CD4-positive, CD25-positive, alpha-beta regulatory T cell (primary cell): ENCODE measurements around the gene TBC1D24. TPM values are rescaled to one million over a fixed set of nuclear protein-coding genes. Genes with fewer than 3 reads are reported as not detected.

Source experiments
- ATAC-seq, 2 donors: fragments of 150-1000 bp; cut with Tn5 transposase; one replicate each; pipeline ENCODE4 v1.10.0; 2021; ENCODE audit warnings: low read depth in 2 of 2, moderate number of reproducible peaks in 2 of 2, moderate library complexity in 1 of 2
- DNase-seq, 3 donors: peaks; one replicate each; pipeline versions ENCODE4 v3.0.0 to v3.0.0-alpha.2; 2012 to 2022; ENCODE audit warnings: mixed read lengths in 1 of 3
- H3K27ac ChIP-seq: one replicate; pipeline ENCODE4 v1.7.0; 2013; ENCODE audit warnings: mild to moderate bottlenecking, low read length; ENCODE audit not compliant: insufficient read depth, poor library complexity, severe bottlenecking
- H3K27me3 ChIP-seq: one replicate; pipeline ENCODE4 v1.7.0; 2013; ENCODE audit warnings: low read length; ENCODE audit not compliant: control insufficient read depth, insufficient read depth
- H3K36me3 ChIP-seq: one replicate; pipeline ENCODE4 v1.7.0; 2013; ENCODE audit warnings: mild to moderate bottlenecking, low read length, moderate library complexity; ENCODE audit not compliant: control insufficient read depth, insufficient read depth
- H3K4me1 ChIP-seq: 2 replicates; pipeline ENCODE4 v1.7.0; 2013; ENCODE audit warnings: mild to moderate bottlenecking, low read length; ENCODE audit not compliant: insufficient read depth, control insufficient read depth, poor library complexity, severe bottlenecking
- H3K4me3 ChIP-seq: one replicate; pipeline ENCODE4 v1.7.0; 2013; ENCODE audit warnings: low read depth, mild to moderate bottlenecking, low read length, moderate library complexity
- H3K9me3 ChIP-seq, 2 experiments: 1 replicate in 1 of 2; 2 replicates in 1 of 2; pipeline ENCODE4 v1.7.0; 2013; ENCODE audit warnings: low read length in 2 of 2, mild to moderate bottlenecking in 1 of 2, moderate library complexity in 1 of 2; ENCODE audit not compliant: control insufficient read depth in 2 of 2
- H3K27ac Mint-ChIP-seq, 3 donors: one replicate each; pipeline ENCODE4 v1.8.0; 2020 to 2022; ENCODE audit warnings: mild to moderate bottlenecking in 3 of 3, mixed read lengths in 3 of 3, moderate library complexity in 2 of 3
- H3K27me3 Mint-ChIP-seq: one replicate; pipeline ENCODE4 v1.8.0; 2022; ENCODE audit warnings: mild to moderate bottlenecking, mixed read lengths
- H3K36me3 Mint-ChIP-seq: one replicate; pipeline ENCODE4 v1.8.0; 2020; ENCODE audit warnings: mixed read lengths
- H3K4me1 Mint-ChIP-seq, 4 donors: one replicate each; pipeline ENCODE4 v1.8.0; 2020 to 2022; ENCODE audit warnings: mixed read lengths in 4 of 4, mild to moderate bottlenecking in 1 of 4
- H3K4me3 Mint-ChIP-seq, 4 donors: one replicate each; pipeline ENCODE4 v1.8.0; 2020 to 2022; ENCODE audit warnings: mild to moderate bottlenecking in 4 of 4, mixed read lengths in 4 of 4, moderate library complexity in 3 of 4
- H3K9me3 Mint-ChIP-seq, 7 donors: one replicate each; pipeline ENCODE4 v1.8.0; 2020 to 2022; ENCODE audit warnings: mixed read lengths in 7 of 7, mild to moderate bottlenecking in 3 of 7, moderate library complexity in 2 of 7
- polyA plus RNA-seq, 4 donors: library from polyadenylated mRNA; unstranded; fragments of 300-500 nt; fragmentation: Illumina TruSeq; gene quantifications; one replicate each; pipeline ENCODE4 v1.2.3, GENCODE V29; 2021
- total RNA-seq: library from RNA; stranded (reverse); gene quantifications from one replicate; pipeline ENCODE4 v1.2.3, GENCODE V29; 2022

Gene TBC1D24
- total and polyA plus RNA-seq, 5 donors from 2014 or later: 0.84 to 5.8 (median 1.4) TPM

DNA sequence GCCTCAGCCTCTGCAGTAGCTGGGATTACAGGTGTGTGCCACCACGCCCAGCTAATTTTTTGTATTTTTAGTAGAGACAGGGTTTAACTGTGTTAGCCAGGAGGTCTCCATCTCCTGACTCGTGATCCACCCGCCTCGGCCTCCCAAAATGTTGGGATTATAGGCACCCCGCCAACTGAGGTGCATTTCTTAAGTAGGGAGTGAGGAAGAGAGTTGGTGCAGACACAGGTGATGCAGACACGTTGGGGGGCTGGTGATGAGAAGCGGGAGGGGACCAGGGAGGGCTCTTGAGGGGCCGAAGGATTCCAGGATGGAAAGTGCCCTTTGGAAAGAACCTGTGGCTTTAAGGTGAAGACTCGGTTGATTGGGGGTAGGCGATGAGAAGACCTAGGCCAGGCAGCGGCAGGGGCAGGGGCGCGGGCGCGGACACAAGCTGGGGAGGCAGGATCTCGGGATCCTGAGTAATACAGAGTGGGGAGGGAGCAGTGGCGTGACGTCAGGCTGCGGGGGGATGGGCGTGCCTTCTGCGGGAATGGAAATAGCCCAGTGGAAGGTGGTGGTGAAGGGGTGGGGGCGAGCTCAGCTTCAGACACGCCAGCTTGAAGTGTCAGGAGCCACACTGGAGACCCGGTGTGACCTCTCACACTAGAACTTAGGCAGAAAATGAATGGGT lies 36.3 kb downstream of the TBC1D24 start:
- ATAC-seq (no peak), DNase-seq (no peak)
- Mint-ChIP-seq H3K36me3 (peaks cover 8% of the 10 kb centered on the region), H3K4me1 (peaks cover 7 to 33% (median 14%) of the 10 kb centered on the region in 4 donors), H3K27me3 (peaks cover 11% of the 10 kb centered on the region), H3K27ac (no peak overlapping the region), H3K4me3 (peak overlapping the region in 2 of 4 donors; percentile 29 to 60), H3K9me3 (no peaks in the 10 kb centered on the region)
- H3K36me3 ChIP-seq: no peaks in the 10 kb centered on the region
- no peak overlapping the region for H3K27ac ChIP-seq
- H3K4me1 ChIP-seq: peaks cover 26% of the 10 kb centered on the region
- H3K27me3 ChIP-seq: no peaks in the 10 kb centered on the region
- H3K9me3 ChIP-seq: no peaks in the 10 kb centered on the region
- no peak overlapping the region for H3K4me3 ChIP-seq

DNA sequence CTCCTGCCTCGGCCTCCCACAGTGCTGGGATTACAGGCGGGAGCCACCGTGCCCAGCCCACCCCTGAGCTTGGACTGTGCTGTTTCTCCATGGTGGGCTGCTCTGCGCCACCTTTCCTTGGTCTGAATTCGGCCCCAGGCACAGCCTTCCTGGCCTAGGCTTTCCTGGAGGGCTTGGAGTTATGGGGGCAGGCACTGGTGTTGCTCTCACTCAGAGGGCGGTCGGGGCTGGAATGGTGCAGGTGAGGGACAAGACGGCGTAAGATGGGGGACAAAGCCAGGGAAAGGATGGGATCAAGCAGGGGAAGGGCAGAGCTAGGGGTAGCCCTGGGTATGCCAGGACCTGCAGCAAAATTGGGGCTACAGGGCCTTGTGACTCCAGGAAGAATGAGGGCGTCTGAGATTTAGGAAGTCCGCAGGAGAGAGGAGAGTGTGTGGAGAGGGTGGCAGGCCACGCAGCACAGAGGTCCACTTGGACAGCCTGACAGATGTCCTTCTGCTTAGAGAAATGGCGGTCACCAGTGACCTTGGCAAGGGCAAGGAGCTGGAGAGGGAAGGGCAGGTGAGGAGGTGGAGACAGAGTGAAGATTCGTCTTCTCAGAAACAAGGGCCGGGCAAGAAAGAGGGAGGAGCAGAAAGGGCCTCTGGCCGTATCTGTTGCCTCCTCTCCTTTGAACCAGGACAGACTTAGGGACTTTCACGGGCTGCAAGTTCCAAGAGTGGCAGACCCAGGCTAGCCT lies 37.2 kb downstream of the TBC1D24 start:
- Mint-ChIP-seq H3K4me3 (peak overlapping the region; percentile 83 to 95 (median 92)), H3K27me3 (peaks cover 11% of the 10 kb centered on the region), H3K27ac (peak overlapping the region; percentile 51 to 93 (median 90)), H3K4me1 (peaks cover 16 to 42% (median 22%) of the 10 kb centered on the region in 4 donors), H3K36me3 (peaks cover 11% of the 10 kb centered on the region), H3K9me3 (no peaks in the 10 kb centered on the region)
- DNase-seq: no peak
- H3K27ac ChIP-seq: no peak overlapping the region
- peaks cover 35% of the 10 kb centered on the region for H3K4me1 ChIP-seq
- H3K9me3 ChIP-seq: no peaks in the 10 kb centered on the region
- no peaks in the 10 kb centered on the region for H3K27me3 ChIP-seq
- no peak for ATAC-seq
- H3K36me3 ChIP-seq: no peaks in the 10 kb centered on the region
- H3K4me3 ChIP-seq: no peak overlapping the region

DNA sequence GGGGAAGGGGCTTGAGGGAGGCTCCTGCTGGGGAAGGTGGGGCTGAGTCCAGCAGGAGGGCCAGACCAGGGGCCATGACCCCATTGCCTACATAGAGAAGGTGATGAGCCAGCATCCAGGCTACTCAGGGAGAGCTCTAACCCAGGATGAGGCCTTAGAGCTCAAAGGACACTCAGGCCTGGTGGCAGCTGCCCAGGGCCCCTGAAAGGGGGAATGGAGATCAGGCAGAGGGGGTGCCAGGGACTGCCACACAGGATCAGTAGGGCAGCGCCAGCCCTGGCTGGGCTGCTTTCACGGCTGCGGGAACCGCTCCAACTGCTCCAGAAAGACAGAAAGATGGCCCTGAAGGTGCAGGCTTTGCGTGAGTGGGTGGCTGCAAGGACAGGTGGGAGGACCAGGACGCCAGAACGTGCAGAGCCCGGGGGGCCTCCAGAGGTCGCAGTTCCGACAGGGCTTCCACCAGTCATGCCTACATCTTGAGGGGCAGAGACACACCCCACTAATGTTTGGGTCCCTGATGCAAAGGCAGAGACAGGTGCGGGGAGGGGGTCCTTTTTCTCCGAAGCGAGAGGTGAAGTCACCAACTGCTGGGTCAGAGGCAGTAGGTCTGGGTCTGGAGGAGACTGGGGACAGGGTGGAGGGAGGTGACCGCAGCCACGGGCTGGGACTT lies 37.9 kb downstream of the TBC1D24 start:
- Mint-ChIP-seq H3K9me3 (no peaks in the 10 kb centered on the region), H3K4me1 (peaks cover 19 to 49% (median 28%) of the 10 kb centered on the region in 4 donors), H3K36me3 (peaks cover 11% of the 10 kb centered on the region), H3K27ac (peak overlapping the region; percentile 90 to 99 (median 93)), H3K27me3 (peaks cover 11% of the 10 kb centered on the region), H3K4me3 (peak overlapping the region; percentile 83 to 95 (median 92))
- DNase-seq: peak in 1 of 3 donors; percentile 22
- no peaks in the 10 kb centered on the region for H3K27me3 ChIP-seq
- no peak for ATAC-seq
- H3K27ac ChIP-seq: peak overlapping the region; percentile 97
- H3K9me3 ChIP-seq: no peaks in the 10 kb centered on the region
- H3K36me3 ChIP-seq: no peaks in the 10 kb centered on the region
- peaks cover 39% of the 10 kb centered on the region for H3K4me1 ChIP-seq
- no peak overlapping the region for H3K4me3 ChIP-seq

DNA sequence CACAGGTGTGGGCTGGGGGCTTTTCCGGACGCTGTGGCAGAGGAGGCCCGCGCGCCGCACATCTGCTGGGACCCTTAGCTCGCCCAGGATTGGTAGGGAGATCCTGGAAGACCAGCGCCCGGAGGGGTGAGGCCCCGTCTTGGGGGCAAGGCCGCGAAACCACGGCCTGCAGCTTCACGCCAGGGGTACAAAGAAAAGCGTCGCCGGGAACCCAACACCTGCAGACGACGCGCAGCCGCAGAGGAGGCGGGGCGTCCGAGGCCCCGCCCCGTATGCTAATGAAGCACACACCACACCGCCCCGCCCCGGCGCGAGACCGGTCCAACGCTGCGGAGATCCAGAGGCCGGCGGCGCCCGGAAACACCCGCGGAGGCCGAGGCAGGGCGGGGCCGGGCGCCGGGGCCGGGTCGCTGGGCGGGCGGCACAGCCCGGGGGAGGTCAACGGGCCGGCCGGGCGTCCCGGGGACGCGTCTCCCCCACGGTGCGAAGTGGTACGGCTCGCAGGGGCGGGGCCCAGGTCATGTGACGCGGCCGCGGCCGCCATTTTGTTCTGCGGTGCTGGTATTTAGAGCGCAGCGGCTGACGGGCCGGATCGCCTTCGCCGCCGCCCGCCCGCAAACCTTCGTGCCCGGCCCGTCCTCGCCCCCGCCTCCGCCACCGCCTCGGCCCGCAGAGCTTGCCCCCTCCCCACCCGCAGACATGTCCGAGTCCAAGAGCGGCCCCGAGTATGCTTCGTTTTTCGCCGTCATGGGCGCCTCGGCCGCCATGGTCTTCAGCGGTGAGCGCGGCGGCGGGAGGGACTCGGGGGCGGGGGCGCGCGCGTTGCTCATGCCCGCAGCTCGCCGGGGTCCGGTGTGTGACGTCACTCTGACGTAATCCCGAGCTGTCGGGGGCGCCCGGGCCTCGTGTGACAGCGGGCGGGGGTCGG lies 38.7 kb downstream of the TBC1D24 start, which contains the start of gene ATP6V0C:
Gene ATP6V0C, plus strand, starts transcription at position 548 of the 928 bp plus-strand sequence. Its CDS starts 152 bp downstream, at position 700.
- ATAC-seq: peak; percentile 89 to 90
- peaks cover 45% of the 10 kb centered on the region for H3K4me1 ChIP-seq
- peaks cover 19 to 56% (median 31%) of the 10 kb centered on the region in 4 donors for H3K4me1 Mint-ChIP-seq

DNA sequence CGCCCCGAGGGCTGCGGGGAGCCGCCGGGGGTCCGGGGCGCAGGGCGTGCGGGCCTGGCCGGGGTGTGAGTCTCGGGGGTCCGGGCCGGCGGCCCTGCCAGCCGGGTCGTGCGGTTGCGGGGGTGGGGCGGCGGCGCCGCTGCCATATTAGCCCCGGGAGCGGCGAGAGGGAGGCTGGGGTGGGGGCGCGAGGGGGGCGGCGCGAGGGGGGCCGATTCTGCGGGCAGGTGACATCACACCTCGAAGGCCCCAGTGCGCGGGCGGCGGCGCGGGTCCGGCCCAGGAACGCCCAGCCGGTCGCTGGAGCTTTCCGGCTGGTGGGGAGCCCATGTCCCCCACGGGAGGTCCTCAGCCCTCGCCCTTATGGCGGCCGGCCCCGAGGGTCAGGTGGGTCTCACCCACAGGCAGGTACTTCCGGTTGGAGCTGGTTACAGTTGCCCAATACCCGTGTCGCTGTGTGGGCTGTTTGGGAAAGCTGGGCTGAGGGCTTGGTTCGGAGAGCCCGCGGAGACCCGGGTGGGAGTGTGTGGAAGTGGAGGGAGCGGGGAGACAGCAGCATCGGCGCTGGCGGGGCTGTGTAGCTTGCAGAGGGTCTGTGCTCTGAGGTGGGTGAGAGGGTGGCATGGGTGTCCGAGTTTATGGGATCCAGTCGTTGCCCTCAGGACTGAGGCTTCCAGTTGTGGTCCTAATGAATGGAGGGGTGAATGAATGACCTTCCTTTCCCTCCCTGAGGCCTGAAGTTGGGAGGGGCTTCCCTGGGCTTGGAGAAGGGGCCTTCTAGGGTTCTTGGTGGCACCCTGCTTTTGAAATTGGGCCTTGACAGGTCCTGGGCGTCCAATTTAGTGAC lies 39.6 kb downstream of the TBC1D24 start:
- Mint-ChIP-seq H3K9me3 (no peaks in the 10 kb centered on the region), H3K4me3 (peak overlapping the region; percentile 91 to 96 (median 94)), H3K36me3 (peaks cover 11% of the 10 kb centered on the region), H3K27me3 (peaks cover 11% of the 10 kb centered on the region), H3K4me1 (peaks cover 19 to 63% (median 33%) of the 10 kb centered on the region in 4 donors), H3K27ac (peak overlapping the region; percentile 94 to 97 (median 95))
- DNase-seq: peak in 2 of 3 donors; percentile 39 to 45
- ATAC-seq: no peak
- Histone ChIP-seq H3K4me3 (peak overlapping the region; percentile 83), H3K36me3 (peaks cover 6% of the 10 kb centered on the region), H3K27me3 (no peaks in the 10 kb centered on the region), H3K9me3 (no peaks in the 10 kb centered on the region), H3K4me1 (peaks cover 53% of the 10 kb centered on the region), H3K27ac (peak overlapping the region; percentile 97)

More for the DNA sequence above, 38.7 kb downstream of the TBC1D24 start, which contains the start of gene ATP6V0C:
- DNase-seq: peak; percentile 88 to 95 (median 93)
- peaks cover 11% of the 10 kb centered on the region for H3K27me3 Mint-ChIP-seq
- Histone ChIP-seq H3K27ac (peak within 1 kb of the TSS; percentile 97), H3K27me3 (no peaks in the 10 kb centered on the region), H3K9me3 (no peaks in the 10 kb centered on the region), H3K4me3 (peak within 1 kb of the TSS; percentile 83), H3K36me3 (no peaks in the 10 kb centered on the region)
- H3K4me3 Mint-ChIP-seq: peak within 1 kb of the TSS; percentile 91 to 96 (median 96)
- H3K36me3 Mint-ChIP-seq: peaks cover 11% of the 10 kb centered on the region
- H3K27ac Mint-ChIP-seq: peak within 1 kb of the TSS; percentile 95 to 99 (median 95)
- H3K9me3 Mint-ChIP-seq: no peaks in the 10 kb centered on the region

DNA sequence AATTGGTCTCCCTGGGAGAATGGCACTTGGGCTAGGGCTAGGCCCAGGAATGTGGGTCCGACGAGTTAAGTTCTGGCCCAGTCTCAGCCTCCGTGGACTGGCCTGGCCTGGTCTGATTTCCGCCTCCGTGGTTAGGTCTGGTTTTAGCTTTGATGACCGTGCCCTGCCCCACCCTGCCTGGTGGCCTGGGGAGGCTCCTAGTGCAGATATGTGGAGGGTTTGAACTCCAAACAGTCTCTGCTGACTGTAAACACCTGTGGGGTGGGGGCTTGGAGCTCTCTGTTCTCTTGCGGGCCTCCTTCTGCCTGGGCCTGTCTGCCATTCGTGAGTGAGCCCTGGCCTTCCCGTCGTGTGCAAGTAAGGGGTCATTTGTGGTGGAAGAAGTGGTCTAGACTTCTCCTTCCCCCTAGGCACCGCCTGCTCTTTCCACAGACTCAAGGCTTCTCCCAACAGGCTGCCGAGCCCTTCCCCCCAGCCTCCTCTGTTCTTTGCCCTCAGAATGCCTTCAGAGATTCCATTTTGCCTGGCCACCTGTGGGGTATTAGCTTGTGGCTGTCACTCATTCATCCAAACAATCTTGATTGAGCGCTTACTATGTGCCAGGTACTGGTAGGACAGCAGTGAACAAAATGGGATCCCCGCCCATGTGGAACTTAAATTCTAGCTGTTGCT lies 40.4 kb downstream of the TBC1D24 start:
- H3K36me3 ChIP-seq: peaks cover 7% of the 10 kb centered on the region
- H3K4me1 ChIP-seq: peaks cover 58% of the 10 kb centered on the region
- H3K4me1 Mint-ChIP-seq: peaks cover 25 to 68% (median 38%) of the 10 kb centered on the region in 4 donors
- no peaks in the 10 kb centered on the region for H3K9me3 ChIP-seq
- ATAC-seq: no peak
- H3K27ac Mint-ChIP-seq: peak overlapping the region; percentile 94 to 97 (median 95)
- H3K27ac ChIP-seq: peak overlapping the region; percentile 97
- peak overlapping the region; percentile 83 for H3K4me3 ChIP-seq
- no peak for DNase-seq
- H3K4me3 Mint-ChIP-seq: peak overlapping the region; percentile 91 to 96 (median 94)
- H3K36me3 Mint-ChIP-seq: peaks cover 11% of the 10 kb centered on the region
- H3K27me3 Mint-ChIP-seq: peaks cover 11% of the 10 kb centered on the region
- no peaks in the 10 kb centered on the region for H3K27me3 ChIP-seq
- no peaks in the 10 kb centered on the region for H3K9me3 Mint-ChIP-seq
